HG03039 (cell line): ENCODE results near the gene CFAP92.
A peak's percentile ranks its signal among the peaks of the same experiment; 100 is the strongest.

ENCODE experiments used
- ATAC-seq: cut with Tn5 transposase; IDR thresholded peaks from one replicate; pipeline ENCODE4 v1.9.1; 2021; ENCODE audit warnings: mild to moderate bottlenecking, moderate library complexity; ENCODE audit not compliant: unreplicated experiment

CFAP92 gene

GRCh38 chr3:128993461-128994172, at the start of gene CFAP92:
Gene CFAP92, minus strand, starts transcription at chr3:128994076. Its CDS starts 772 bp downstream, at chr3:128993304.
- peak; percentile 85 for ATAC-seq

GRCh38 chr3:129040579-129041300, 46.9 kb upstream of the CFAP92 start:
- ATAC-seq: no peak

GRCh38 chr3:129040039-129040336, 46.1 kb upstream of the CFAP92 start:
- no peak for ATAC-seq

- no peak for ATAC-seq
Observed at GRCh38 chr3:129039271-129040038, 45.6 kb upstream of the CFAP92 start.

- no peak for ATAC-seq
Observed at GRCh38 chr3:129038121-129038855, 44.4 kb upstream of the CFAP92 start.

- no peak for ATAC-seq
Observed at GRCh38 chr3:129037093-129037419, 43.2 kb upstream of the CFAP92 start.

GRCh38 chr3:129036222-129037092, 42.6 kb upstream of the CFAP92 start:
- no peak for ATAC-seq

GRCh38 chr3:129035360-129036221, 41.7 kb upstream of the CFAP92 start:
- no peak for ATAC-seq

- ATAC-seq: no peak
Observed at GRCh38 chr3:129034642-129035041, 40.8 kb upstream of the CFAP92 start.

- no peak for ATAC-seq
Observed at GRCh38 chr3:129033633-129034321, 39.9 kb upstream of the CFAP92 start.

- no peak for ATAC-seq
Observed at GRCh38 chr3:129033151-129033550, 39.3 kb upstream of the CFAP92 start.

- no peak for ATAC-seq
Observed at GRCh38 chr3:129032716-129033115, 38.8 kb upstream of the CFAP92 start.

GRCh38 chr3:129031476-129032215, 37.8 kb upstream of the CFAP92 start:
- ATAC-seq: no peak

- no peak for ATAC-seq
Observed at GRCh38 chr3:129030611-129031010, 36.7 kb upstream of the CFAP92 start.

- no peak for ATAC-seq
Observed at GRCh38 chr3:129028866-129029265, 35.0 kb upstream of the CFAP92 start.

- ATAC-seq: no peak
Observed at GRCh38 chr3:129027544-129027880, 33.6 kb upstream of the CFAP92 start.

- ATAC-seq: peak; percentile 96
Observed at GRCh38 chr3:129026728-129027543, 33.1 kb upstream of the CFAP92 start.
